GM23248 (cell line): ENCODE results near the gene SNX5.

Experiments
- EZH2 ChIP-seq: fragments of 200-600 bp; sonication (generic); IDR thresholded peaks from 2 replicates; pipeline ENCODE4 v1.6.1; 2018; ENCODE audit warnings: antibody characterized with exemption, mild to moderate bottlenecking; ENCODE audit not compliant: insufficient read depth, poor library complexity, severe bottlenecking
- EZH2phosphoT487 ChIP-seq: fragments of 200-600 bp; sonication (generic); IDR thresholded peaks from 2 replicates; pipeline ENCODE4 v1.6.1; 2018; ENCODE audit warnings: antibody characterized with exemption, moderate library complexity, mild to moderate bottlenecking, low read depth; ENCODE audit not compliant: insufficient read depth

GRCh38 chr20:17950670-17951069, 17.9 kb downstream of the SNX5 start:
- TF ChIP-seq EZH2phosphoT487: no peak
- no peak for TF ChIP-seq EZH2
